PC-3 (cell line): Measurements from ENCODE around the gene TCFL5. TPM values are rescaled to one million over a fixed set of nuclear protein-coding genes. Genes with fewer than 3 reads are reported as not detected.

Experiments
- ATAC-seq: fragments of 200-7000 bp; cut with Tn5 transposase; 2 replicates; pipeline ENCODE4 v1.9.1; 2020; ENCODE audit warnings: mild to moderate bottlenecking, moderate library complexity
- BruUV-seq: library from RNA; stranded (reverse); fragments of 400-500 nt; replicated peaks from 2 replicates; lab custom pipeline; 2021; lab: Mats Ljungman, UMichigan
- CTCF ChIA-PET: fragments of 300-600 bp; sonication (Branson Sonifier 250); formaldehyde crosslinking; loops from one replicate; lab custom pipeline; 2022; ENCODE audit warnings: antibody characterized with exemption; lab: Charles Lee
- POLR2A ChIA-PET: fragments of 300-600 bp; sonication (Branson Sonifier 250); formaldehyde crosslinking; loops from one replicate; lab custom pipeline; 2022; ENCODE audit warnings: antibody characterized with exemption; ENCODE audit not compliant: unreplicated experiment; lab: Charles Lee
- DNase-seq: peaks from one replicate; pipeline ENCODE4 v3.0.0-alpha.2; 2015
- H2AFZ ChIP-seq: fragments of 300-600 bp; sonication (generic); 2 replicates; pipeline ENCODE4 v1.6.0; 2016; ENCODE audit warnings: antibody characterized with exemption, low read length
- H3F3A ChIP-seq: fragments of 300-600 bp; sonication (generic); one replicate; pipeline ENCODE4 v1.6.0; 2017; ENCODE audit warnings: antibody characterized with exemption, low read length, control low read depth, mild to moderate bottlenecking; ENCODE audit not compliant: unreplicated experiment
- H3K27ac ChIP-seq: fragments of 300-600 bp; sonication (generic); 2 replicates; pipeline ENCODE4 v1.5.1; 2016; ENCODE audit warnings: mild to moderate bottlenecking, low read length
- H3K27me3 ChIP-seq: fragments of 300-600 bp; sonication (generic); 2 replicates; pipeline ENCODE4 v1.6.1; 2016; ENCODE audit warnings: low read length, mixed read lengths
- H3K36me3 ChIP-seq: fragments of 300-600 bp; sonication (generic); 2 replicates; pipeline ENCODE4 v1.6.1; 2016; ENCODE audit warnings: low read depth, mixed run types, low read length, mixed read lengths
- H3K4me1 ChIP-seq: fragments of 300-600 bp; sonication (generic); 2 replicates; pipeline ENCODE4 v1.5.1; 2016; ENCODE audit warnings: low read length; ENCODE audit not compliant: insufficient read depth
- H3K4me2 ChIP-seq: fragments of 300-600 bp; sonication (generic); 2 replicates; pipeline ENCODE4 v1.6.0; 2016; ENCODE audit warnings: low read length
- H3K4me3 ChIP-seq: fragments of 300-600 bp; sonication (generic); 2 replicates; pipeline ENCODE4 v1.5.1; 2016; ENCODE audit warnings: mild to moderate bottlenecking, low read length, mixed read lengths
- H3K79me2 ChIP-seq: fragments of 300-600 bp; sonication (generic); 2 replicates; pipeline ENCODE4 v1.6.1; 2017; ENCODE audit warnings: low read length, mixed read lengths
- H3K9ac ChIP-seq: fragments of 300-600 bp; sonication (generic); 2 replicates; pipeline ENCODE4 v1.6.0; 2016; ENCODE audit warnings: mild to moderate bottlenecking, low read length
- H3K9me2 ChIP-seq: fragments of 300-600 bp; sonication (generic); replicated peaks from 2 replicates; pipeline ENCODE4 v1.6.1; 2016; ENCODE audit warnings: mixed run types, low read length, mixed read lengths
- H3K9me3 ChIP-seq: fragments of 300-600 bp; sonication (generic); 2 replicates; pipeline ENCODE4 v1.6.1; 2016; ENCODE audit warnings: low read length, mixed read lengths
- H4K20me1 ChIP-seq: fragments of 300-600 bp; sonication (generic); 2 replicates; pipeline ENCODE4 v1.6.1; 2016; ENCODE audit warnings: low read length, mixed read lengths
- CTCF ChIP-seq: fragments of 300-600 bp; sonication (generic); conservative IDR thresholded peaks from 2 replicates; pipeline ENCODE4 v1.5.1; 2017; ENCODE audit warnings: antibody characterized with exemption, low read depth, mild to moderate bottlenecking, low read length
- EZH2 ChIP-seq: fragments of 300-600 bp; sonication (generic); IDR thresholded peaks from one replicate; pipeline ENCODE4 v1.6.1; 2017; ENCODE audit warnings: antibody characterized with exemption, mild to moderate bottlenecking, low read length; ENCODE audit not compliant: unreplicated experiment
- EZH2phosphoT487 ChIP-seq: fragments of 300-600 bp; sonication (generic); IDR thresholded peaks from 2 replicates; pipeline ENCODE4 v1.6.1; 2018; ENCODE audit warnings: mild to moderate bottlenecking, antibody characterized with exemption, low read length, borderline replicate concordance
- intact Hi-C: fragments of 100-400 bp; cut with micrococcal nuclease; formaldehyde crosslinking; loops from 2 replicates; pipeline ENCODE4 v1.9.0; 2023
- total RNA-seq: library from RNA; depleted of rRNA; stranded (reverse); fragments of >200 nt; gene quantifications from 2 replicates; pipeline ENCODE4 v1.2.3, GENCODE V29; 2014

Gene TCFL5
- total RNA-seq, 1 experiment from 2014 or later, result 15.8 TPM

DNA sequence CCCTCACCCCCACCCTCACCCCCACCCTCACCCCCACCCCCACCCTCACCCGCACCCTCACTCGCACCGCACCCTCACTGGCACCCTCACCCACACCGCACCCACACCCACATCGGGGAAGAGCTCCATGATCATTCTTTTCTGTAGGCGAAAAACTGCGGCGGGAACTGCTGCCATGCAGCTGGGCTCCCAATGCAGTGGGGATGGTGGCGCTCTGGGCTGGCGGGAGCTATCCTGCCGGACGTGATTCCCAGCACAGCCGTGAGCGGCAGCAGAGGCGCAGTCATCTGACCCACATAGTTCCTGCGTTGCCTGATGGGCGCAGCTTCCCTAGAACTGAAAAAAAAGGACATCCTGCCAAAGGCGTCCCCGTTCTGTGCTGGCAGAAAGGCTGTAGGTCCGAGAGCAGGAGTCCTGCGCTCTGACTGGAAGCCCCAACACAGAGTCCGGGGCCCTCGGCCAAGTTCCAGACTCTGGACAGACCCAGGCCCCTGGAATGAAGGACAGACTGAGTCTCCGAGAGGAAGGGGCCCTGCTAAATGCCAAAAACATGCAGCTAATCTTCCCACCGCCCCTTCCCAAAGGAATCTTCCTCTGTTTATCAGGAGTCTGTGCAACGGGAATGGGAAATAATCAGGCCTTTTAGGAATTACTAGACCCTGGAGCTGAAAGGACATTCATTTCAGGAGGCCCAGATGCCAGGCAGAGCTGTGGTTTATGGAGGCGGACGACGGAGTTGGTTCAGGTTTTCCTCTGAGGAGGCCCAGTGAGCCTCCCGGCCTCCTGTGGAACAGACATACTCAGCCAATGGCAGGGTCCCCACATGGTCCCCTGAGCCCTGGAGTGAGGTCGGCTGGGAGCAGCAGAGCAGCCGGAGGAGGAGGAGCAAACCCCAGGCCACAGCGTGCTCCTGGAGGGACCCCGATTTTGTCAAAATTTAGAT lies 14.1 kb upstream of the TCFL5 start:
- Histone ChIP-seq H3K4me3 (no peak overlapping the region; the same call in 1 of the 2 replicates), H3K9ac (no peak overlapping the region), H2AFZ (peak overlapping the region; percentile 75), H3K9me3 (no peaks in the 10 kb centered on the region), H3K27ac (peak overlapping the region; percentile 23; the same call in 1 of the 2 replicates), H3K27me3 (no peaks in the 10 kb centered on the region), H3K79me2 (no peaks in the 10 kb centered on the region), H3K9me2 (no peaks in the 10 kb centered on the region), H3K4me2 (peak overlapping the region; percentile 67), H3K36me3 (no peaks in the 10 kb centered on the region), H3F3A (peaks cover 10% of the 10 kb centered on the region), H3K4me1 (peaks cover 6% of the 10 kb centered on the region; the same call in 1 of the 2 replicates), H4K20me1 (no peaks in the 10 kb centered on the region)
- TSS peak; percentile 56 for BruUV-seq
- peak; percentile 87 for DNase-seq
- intact Hi-C loops, result loop anchor here (1.0 kb wide), 1 partner anchor 12 kb away; no protein-coding TSS in a partner anchor
- ATAC-seq, result peak; percentile 98
- ChIA-PET CTCF (interaction anchor here (0.6 to 1.2 kb wide), 9 partner anchors 12 to 253 kb away, joined by 3 to 10 read pairs (median 4); partner anchors contain the start of gene TCFL5), POLR2A (interaction anchor here (0.5 to 0.7 kb wide), 5 partner anchors 26 to 974 kb away, joined by 3 to 6 read pairs (median 3); partner anchors contain the start of gene GID8)
- no peak for TF ChIP-seq EZH2phosphoT487
- TF ChIP-seq CTCF, result peak; percentile 69
- TF ChIP-seq EZH2, result no peak

GRCh38 chr20:62874964-62875344 lies 13.3 kb upstream of the TCFL5 start:
- Histone ChIP-seq H3K79me2 (no peaks in the 10 kb centered on the region), H3K9me2 (no peaks in the 10 kb centered on the region), H3K27ac (no peak overlapping the region), H3K27me3 (no peaks in the 10 kb centered on the region), H3K9me3 (no peaks in the 10 kb centered on the region), H3K4me2 (no peak overlapping the region), H3K36me3 (no peaks in the 10 kb centered on the region), H3F3A (peaks cover 10% of the 10 kb centered on the region), H2AFZ (no peak overlapping the region), H4K20me1 (no peaks in the 10 kb centered on the region), H3K4me1 (peaks cover 6% of the 10 kb centered on the region; the same call in 1 of the 2 replicates), H3K9ac (no peak overlapping the region), H3K4me3 (no peak overlapping the region)
- TF ChIP-seq CTCF, result no peak
- TF ChIP-seq EZH2phosphoT487, result no peak
- no peak for TF ChIP-seq EZH2
- ChIA-PET POLR2A (interaction anchor here (0.6 kb wide), 1 partner anchor 68 kb away, joined by 3 read pairs; no protein-coding TSS in a partner anchor), CTCF (interaction anchor here (0.6 to 1.2 kb wide), 8 partner anchors 13 to 252 kb away, joined by 3 to 10 read pairs (median 4); partner anchors contain the start of gene TCFL5)
- intact Hi-C loops, result loop anchor here (1.0 kb wide), 1 partner anchor 12 kb away; no protein-coding TSS in a partner anchor
- DNase-seq (no peak), ATAC-seq (no peak)
- BruUV-seq, result no TSS peak
